GM12878 (cell line): ENCODE data around the gene DCAF7. TPM values are rescaled to one million over a fixed set of nuclear protein-coding genes. Genes with fewer than 3 reads are reported as not detected.

Experiments used
- ATAC-seq: fragments of 200-7000 bp; cut with Tn5 transposase; 3 replicates; pipeline ENCODE4 v1.9.1; 2020; ENCODE audit warnings: mild to moderate bottlenecking, moderate library complexity
- BruUV-seq: library from RNA; stranded (reverse); fragments of 400-500 nt; replicated peaks from 2 replicates; lab custom pipeline; 2021; lab: Mats Ljungman, UMichigan
- CTCF ChIA-PET: fragments of 300-600 bp; sonication (Branson Sonifier 250); formaldehyde crosslinking; extraction: SDS; loops from one replicate; lab custom pipeline; 2021; ENCODE audit warnings: inconsistent platforms; lab: Yijun Ruan, JAX
- POLR2A ChIA-PET: fragments of 350-600 bp; formaldehyde crosslinking; extraction: SDS; loops from one replicate; lab custom pipeline; 2021; ENCODE audit warnings: inconsistent platforms; lab: Charles Lee
- RAD21 ChIA-PET: fragments of 300-600 bp; sonication (Branson Sonifier 250); formaldehyde crosslinking; loops from one replicate; lab custom pipeline; 2023; ENCODE audit warnings: antibody characterized with exemption; ENCODE audit not compliant: unreplicated experiment; lab: Charles Lee
- SMC1A ChIA-PET: fragments of 300-600 bp; sonication (Branson Sonifier 250); formaldehyde crosslinking; loops from one replicate; lab custom pipeline; 2023; ENCODE audit not compliant: unreplicated experiment, uncharacterized antibody; lab: Charles Lee
- DNase-seq: peaks from one replicate; pipeline ENCODE4 v3.0.0-alpha.2; 2011; ENCODE audit warnings: low read depth, low spot score
- FAIRE-seq: peaks from 3 replicates; lab custom pipeline; 2011; peaks lifted over from hg19 to GRCh38; lab: Jason Lieb, UNC
- H2AFZ ChIP-seq: 2 replicates; pipeline ENCODE4 v1.6.0; 2011; ENCODE audit warnings: low read depth, low read length, control low read depth; ENCODE audit not compliant: control insufficient read depth
- H3K27ac ChIP-seq: 2 replicates; pipeline ENCODE4 v1.5.1; 2011; ENCODE audit warnings: control low read depth; ENCODE audit not compliant: control insufficient read depth, insufficient read depth
- H3K27me3 ChIP-seq, 2 experiments: replicated peaks in 1 of 2; 2 replicates each; pipeline versions ENCODE4 v1.6.0 to v1.6.1; 2011; ENCODE audit warnings: low read length in 1 of 2; ENCODE audit not compliant: control insufficient read depth in 2 of 2, insufficient read depth in 2 of 2
- H3K36me3 ChIP-seq, 2 experiments: 2 replicates each; pipeline ENCODE4 v1.5.1; 2011; ENCODE audit warnings: low read length in 1 of 2; ENCODE audit not compliant: control insufficient read depth in 2 of 2, insufficient read depth in 2 of 2
- H3K4me1 ChIP-seq: 2 replicates; pipeline ENCODE4 v1.6.1; 2011; ENCODE audit warnings: mild to moderate bottlenecking, low read length, moderate library complexity, mixed read lengths; ENCODE audit not compliant: control insufficient read depth, insufficient read depth
- H3K4me2 ChIP-seq: 2 replicates; pipeline ENCODE4 v1.6.0; 2011; ENCODE audit warnings: control low read depth; ENCODE audit not compliant: control insufficient read depth, insufficient read depth
- H3K4me3 ChIP-seq: fragments of 200-600 bp; sonication (generic); 2 replicates; pipeline ENCODE4 v1.5.1; 2016
- H3K79me2 ChIP-seq: 2 replicates; pipeline ENCODE4 v1.6.0; 2011; ENCODE audit warnings: low read length; ENCODE audit not compliant: control insufficient read depth, insufficient read depth
- H3K9ac ChIP-seq: 2 replicates; pipeline ENCODE4 v1.8.0; 2011; ENCODE audit warnings: low read length, control low read depth, mixed read lengths; ENCODE audit not compliant: control insufficient read depth, insufficient read depth
- H3K9me3 ChIP-seq: replicated peaks from 3 replicates; pipeline ENCODE4 v1.5.1; 2011; ENCODE audit warnings: mild to moderate bottlenecking, low read length; ENCODE audit not compliant: control insufficient read depth, insufficient read depth
- H4K20me1 ChIP-seq: 2 replicates; pipeline ENCODE4 v1.6.0; 2011; ENCODE audit not compliant: control insufficient read depth, insufficient read depth
- ASH2L ChIP-seq: fragments of 300-600, 200-600 bp; sonication (generic); IDR thresholded peaks from 2 replicates; pipeline ENCODE4 v1.6.1; 2017; ENCODE audit warnings: low read depth, mild to moderate bottlenecking, borderline replicate concordance
- ATF3 ChIP-seq: IDR thresholded peaks from 2 replicates; pipeline ENCODE4 v1.6.1; 2011; ENCODE audit warnings: low read depth, mild to moderate bottlenecking, low read length, moderate library complexity, borderline replicate concordance; ENCODE audit errors: extremely low read depth
- CEBPB ChIP-seq, 2 experiments: fragments of 150-350 bp in 1 of 2; IDR thresholded peaks; 2 replicates each; pipeline ENCODE4 v1.6.1; 2012 to 2014; ENCODE audit warnings: low read depth in 2 of 2, low read length in 2 of 2, borderline replicate concordance in 1 of 2, inconsistent platforms in 1 of 2
- CREM ChIP-seq: IDR thresholded peaks from 2 replicates; pipeline ENCODE4 v1.6.1; 2014; ENCODE audit warnings: antibody characterized with exemption, low read depth
- GATAD2B ChIP-seq: fragments of 450-650 bp; conservative IDR thresholded peaks from 2 replicates; pipeline ENCODE4 v1.6.1; 2017; ENCODE audit warnings: low read depth, mild to moderate bottlenecking, moderate library complexity
- HCFC1 ChIP-seq: fragments of 150-350 bp; IDR thresholded peaks from 2 replicates; pipeline ENCODE4 v1.6.1; 2014; ENCODE audit warnings: low read length
- IRF3 ChIP-seq: fragments of 450-650 bp; IDR thresholded peaks from 2 replicates; pipeline ENCODE4 v1.6.1; 2014; ENCODE audit warnings: mild to moderate bottlenecking
- IRF4 ChIP-seq: IDR thresholded peaks from 2 replicates; pipeline ENCODE4 v1.6.1; 2011; ENCODE audit warnings: low read depth, low read length
- MEF2A ChIP-seq: IDR thresholded peaks from 2 replicates; pipeline ENCODE4 v1.6.1; 2011; ENCODE audit warnings: low read depth, mild to moderate bottlenecking, low read length, moderate library complexity; ENCODE audit not compliant: insufficient read depth
- MLLT1 ChIP-seq: fragments of 450-650 bp; IDR thresholded peaks from 2 replicates; pipeline ENCODE4 v1.6.1; 2016; ENCODE audit warnings: mild to moderate bottlenecking
- SPI1 ChIP-seq: IDR thresholded peaks from 2 replicates; pipeline ENCODE4 v1.6.1; 2011; ENCODE audit warnings: low read depth, mild to moderate bottlenecking, low read length, moderate library complexity, borderline replicate concordance; ENCODE audit not compliant: insufficient read depth
- ZBTB4 ChIP-seq: fragments of 450-650 bp; formaldehyde crosslinking; IDR thresholded peaks from 2 replicates; pipeline ENCODE4 v1.4.0; 2022; ENCODE audit warnings: mild to moderate bottlenecking, moderate library complexity
- ZNF274 ChIP-seq: IDR thresholded peaks from one replicate; pipeline ENCODE4 v1.8.0; 2011; ENCODE audit not compliant: insufficient read length, insufficient read depth
- WGBS: methylation state at CpG from one replicate; pipeline ENCODE4 v1.1.6; 2016; ENCODE audit warnings: low lambda C conversion rate; ENCODE audit not compliant: insufficient replicate concordance, insufficient coverage; ENCODE audit errors: missing lambda C conversion rate; 5-methylcytosine and 5-hydroxymethylcytosine counted together
- in situ Hi-C: fragments of 300-500 bp; cut with MboI; formaldehyde crosslinking; loops from 9 replicates; pipeline ENCODE4 v1.14.3; 2018; ENCODE audit warnings: mixed read lengths
- intact Hi-C: fragments of 100-400 bp; cut with micrococcal nuclease; formaldehyde crosslinking; loops from one replicate; pipeline ENCODE4 v1.14.2; 2022; ENCODE audit not compliant: unreplicated experiment
- polyA plus RNA-seq, 11 experiments: library from polyadenylated mRNA; depleted of rRNA in 4 of 11; unstranded in 6 of 11; stranded (reverse) in 5 of 11; fragments of >200 nt; fragmentation: Nextera tagmentation in 4 of 11; fragmentation: Illumina TruSeq in 1 of 11; extraction: Ambion mirVana in 4 of 11; extraction: Trizol in 1 of 11; gene quantifications; 1 replicate in 1 of 11; 2 replicates in 10 of 11; pipeline versions ENCODE4 v1.2.1 to v1.2.3, GENCODE V29; 2011 to 2016; ENCODE audit warnings: inconsistent platforms in 2 of 11, missing spikeins in 2 of 11, low read depth in 1 of 11
- total RNA-seq, 4 experiments: library from RNA; depleted of rRNA in 3 of 4; stranded (reverse); fragments of >200 nt in 3 of 4; fragmentation: Illumina TruSeq in 1 of 4; extraction: Trizol in 1 of 4; gene quantifications; 2 replicates each; pipeline versions ENCODE4 v1.2.1 to v1.2.3, GENCODE V29; 2013 to 2021

DCAF7 gene
- total and polyA plus RNA-seq, 10 of the 15 experiments (the other 5 are each of a cell fraction or from before 2014, with no cell fraction given): 27.0 to 103 (median 54.5) TPM

GRCh38 chr17:63512388-63512787 lies 37.9 kb upstream of the DCAF7 start:
- H3K27me3 ChIP-seq: no peaks in the 10 kb centered on the region; a peak in 1 of 4 replicates
- in situ Hi-C loops: no loop called here
- no peaks in the 10 kb centered on the region for H3K9me3 ChIP-seq
- H3K9ac ChIP-seq: no peak overlapping the region
- no peak for TF ChIP-seq MLLT1
- no peak for TF ChIP-seq CEBPB (IDR thresholded peaks at IDR 0.05; ENCODE audit: borderline replicate concordance in 1 of 2, low read depth in 2 of 2, low read length in 2 of 2)
- no peak for TF ChIP-seq ZNF274
- TF ChIP-seq SPI1: no peak
- TF ChIP-seq IRF3: no peak
- TF ChIP-seq CREM: no peak
- TF ChIP-seq ZBTB4 (CRISPR knock-in tag): no peak
- no peak for TF ChIP-seq ATF3
- no peak for TF ChIP-seq GATAD2B
- TF ChIP-seq IRF4: no peak
- TF ChIP-seq HCFC1: no peak
- no peak for TF ChIP-seq ASH2L
- no peak for TF ChIP-seq MEF2A
- no peak overlapping the region for H3K4me3 ChIP-seq
- no peak overlapping the region for H3K27ac ChIP-seq
- H3K4me1 ChIP-seq: peaks cover 9% of the 10 kb centered on the region
- BruUV-seq: no TSS peak
- DNase-seq (no peak), ATAC-seq (no peak), FAIRE-seq (no peak)
- H3K36me3 ChIP-seq: no peaks in the 10 kb centered on the region
- H3K79me2 ChIP-seq: no peaks in the 10 kb centered on the region
- RAD21 ChIA-PET: no interaction called here
- H4K20me1 ChIP-seq: no peaks in the 10 kb centered on the region
- CTCF ChIA-PET: no interaction called here
- intact Hi-C loops: no loop called here
- SMC1A ChIA-PET: no interaction called here
- POLR2A ChIA-PET: no interaction called here
- WGBS: 47% methylated on average over 3 of the region's 3 CpGs
- no peak overlapping the region for H3K4me2 ChIP-seq
- no peak overlapping the region for H2AFZ ChIP-seq
